Endothelial cell of umbilical vein (primary cell): ENCODE measurements around the gene SULF2. TPM values are rescaled to one million over a fixed set of nuclear protein-coding genes. Genes with fewer than 3 reads are reported as not detected.

Experiments
- BruUV-seq: library from RNA; stranded (reverse); fragments of 400-500 nt; replicated peaks from 2 replicates; lab custom pipeline; 2021; lab: Mats Ljungman, UMichigan
- CTCF ChIA-PET: fragments of 300-600, 350-600 bp; sonication (Branson Sonifier 250); formaldehyde crosslinking; loops from one replicate; lab custom pipeline; 2021; ENCODE audit warnings: antibody characterized with exemption, inconsistent platforms; lab: Charles Lee
- POLR2A ChIA-PET: fragments of 300-600, 350-600 bp; sonication (Branson Sonifier 250); formaldehyde crosslinking; loops from one replicate; lab custom pipeline; 2021; ENCODE audit warnings: antibody characterized with exemption, inconsistent platforms; lab: Charles Lee
- DNase-seq: peaks from one replicate; pipeline ENCODE4 v3.0.0-alpha.2; 2011; ENCODE audit warnings: low read depth, low spot score
- FAIRE-seq: peaks from 2 replicates; lab custom pipeline; 2011; peaks lifted over from hg19 to GRCh38; lab: Jason Lieb, UNC
- H2AFZ ChIP-seq: 2 replicates; pipeline ENCODE4 v1.6.0; 2012; ENCODE audit warnings: low read depth, low read length, control low read depth, inconsistent platforms
- H3K27ac ChIP-seq: 2 replicates; pipeline ENCODE4 v1.5.1; 2011; ENCODE audit warnings: low read depth, mild to moderate bottlenecking, control low read depth, low read length, moderate library complexity; ENCODE audit not compliant: insufficient read depth
- H3K27me3 ChIP-seq, 2 experiments: 2 replicates each; pipeline versions ENCODE4 v1.6.0 to v1.6.1; 2011; ENCODE audit warnings: low read length in 2 of 2, mixed read lengths in 1 of 2; ENCODE audit not compliant: control insufficient read depth in 2 of 2, insufficient read depth in 2 of 2
- H3K36me3 ChIP-seq, 2 experiments: 2 replicates in 1 of 2; 3 replicates in 1 of 2; pipeline ENCODE4 v1.5.1; 2011; ENCODE audit warnings: low read length in 2 of 2, mild to moderate bottlenecking in 1 of 2, moderate library complexity in 1 of 2; ENCODE audit not compliant: control insufficient read depth in 2 of 2, insufficient read depth in 2 of 2; ENCODE audit errors: extremely low read depth in 1 of 2
- H3K4me1 ChIP-seq: 3 replicates; pipeline ENCODE4 v1.5.1; 2011; ENCODE audit warnings: mild to moderate bottlenecking, low read length; ENCODE audit not compliant: control insufficient read depth, insufficient read depth; ENCODE audit errors: extremely low read depth
- H3K4me2 ChIP-seq: 2 replicates; pipeline ENCODE4 v1.6.1; 2011; ENCODE audit warnings: low read length, control low read depth, mixed read lengths; ENCODE audit not compliant: insufficient read depth
- H3K4me3 ChIP-seq, 3 experiments: fragments of 200-600 bp in 1 of 3; sonication (generic), shearing (Covaris generic) in 1 of 3; replicated peaks in 1 of 3; 2 replicates each; pipeline ENCODE4 v1.5.1; 2011 to 2016; ENCODE audit warnings: control low read depth in 3 of 3, low read length in 3 of 3, mild to moderate bottlenecking in 2 of 3, inconsistent platforms in 1 of 3, low read depth in 1 of 3, moderate library complexity in 1 of 3; ENCODE audit not compliant: insufficient read depth in 1 of 3
- H3K79me2 ChIP-seq: 2 replicates; pipeline ENCODE4 v1.6.0; 2012; ENCODE audit warnings: low read length, inconsistent platforms; ENCODE audit not compliant: control insufficient read depth, insufficient read depth
- H3K9ac ChIP-seq: replicated peaks from 2 replicates; pipeline ENCODE3; 2011; ENCODE audit warnings: low read length, control low read depth; ENCODE audit not compliant: insufficient read depth; ENCODE audit errors: extremely low read depth
- H3K9me1 ChIP-seq: replicated peaks from 3 replicates; pipeline ENCODE4 v1.6.0; 2011; ENCODE audit warnings: mild to moderate bottlenecking, low read length; ENCODE audit not compliant: control insufficient read depth, insufficient read depth; ENCODE audit errors: extremely low read depth
- H3K9me3 ChIP-seq: replicated peaks from 2 replicates; pipeline ENCODE4 v1.5.1; 2012; ENCODE audit warnings: low read length, inconsistent platforms; ENCODE audit not compliant: control insufficient read depth, insufficient read depth
- H4K20me1 ChIP-seq: replicated peaks from 2 replicates; pipeline ENCODE3; 2011; ENCODE audit warnings: mild to moderate bottlenecking, low read length; ENCODE audit not compliant: control insufficient read depth, insufficient read depth; ENCODE audit errors: extremely low read depth
- EZH2 ChIP-seq: IDR thresholded peaks from 2 replicates; pipeline ENCODE4 v1.6.1; 2012; ENCODE audit warnings: borderline replicate concordance, low read depth, mild to moderate bottlenecking, moderate library complexity, low read length, inconsistent platforms; ENCODE audit not compliant: severe bottlenecking
- FOS ChIP-seq: IDR thresholded peaks from 2 replicates; pipeline ENCODE4 v1.6.1; 2011; ENCODE audit warnings: mild to moderate bottlenecking, low read length, moderate library complexity, borderline replicate concordance; ENCODE audit not compliant: insufficient read depth
- GATA2 ChIP-seq: IDR thresholded peaks from 2 replicates; pipeline ENCODE4 v1.7.0; 2011; ENCODE audit warnings: low read depth, mild to moderate bottlenecking, moderate library complexity, mixed read lengths, low read length; ENCODE audit not compliant: insufficient read length, insufficient read depth
- dilution Hi-C: fragments of 300-500 bp; cut with MboI; formaldehyde crosslinking; loops from one replicate; pipeline ENCODE4 v1.15.0; 2019; ENCODE audit warnings: low sequenced_read_pairs; ENCODE audit not compliant: extremely low pct_ligation_motif_present
- intact Hi-C: fragments of 100-400 bp; cut with micrococcal nuclease; formaldehyde crosslinking; loops from one replicate; pipeline ENCODE4 v1.10.0; 2022
- polyA plus RNA-seq, 4 experiments: library from polyadenylated mRNA; depleted of rRNA in 3 of 4; stranded (reverse) in 3 of 4; unstranded in 1 of 4; fragments of >200 nt; gene quantifications; 2 replicates each; pipeline versions ENCODE4 v1.2.1 to v1.2.3, GENCODE V29; 2011 to 2012; ENCODE audit warnings: missing spikeins in 1 of 4
- small RNA-seq: library from RNA; depleted of rRNA; stranded (forward); fragments of <200 nt; gene quantifications from one replicate; pipeline ENCODE3, GENCODE V24; 2012; ENCODE audit warnings: low replicate concordance, low read depth; ENCODE audit not compliant: insufficient read depth, insufficient read length
- total RNA-seq: library from RNA; stranded (reverse); gene quantifications from 2 replicates; pipeline ENCODE4 v1.2.3, GENCODE V29; 2021
- TF ChIP-seq, protein P1 (sequence below), 2 donors: IDR thresholded peaks; 1 replicate in 1 of 2; 2 replicates in 1 of 2; pipeline ENCODE4 v1.5.1; 2011; ENCODE audit warnings: low read length in 2 of 2, mild to moderate bottlenecking in 2 of 2, moderate library complexity in 2 of 2, control low read depth in 1 of 2, inconsistent platforms in 1 of 2, low read depth in 1 of 2; ENCODE audit not compliant: insufficient read depth in 1 of 2; ENCODE audit errors: extremely low read depth in 1 of 2
- TF ChIP-seq, protein P2 (sequence below): IDR thresholded peaks from 2 replicates; pipeline ENCODE4 v1.6.1; 2011; ENCODE audit not compliant: insufficient read depth, insufficient read length

SULF2 gene
- total and polyA plus RNA-seq, 2 donors (not counting 3 experiments of a cell fraction or from before 2014, with no cell fraction given), result 58.5 to 160 TPM

DNA sequence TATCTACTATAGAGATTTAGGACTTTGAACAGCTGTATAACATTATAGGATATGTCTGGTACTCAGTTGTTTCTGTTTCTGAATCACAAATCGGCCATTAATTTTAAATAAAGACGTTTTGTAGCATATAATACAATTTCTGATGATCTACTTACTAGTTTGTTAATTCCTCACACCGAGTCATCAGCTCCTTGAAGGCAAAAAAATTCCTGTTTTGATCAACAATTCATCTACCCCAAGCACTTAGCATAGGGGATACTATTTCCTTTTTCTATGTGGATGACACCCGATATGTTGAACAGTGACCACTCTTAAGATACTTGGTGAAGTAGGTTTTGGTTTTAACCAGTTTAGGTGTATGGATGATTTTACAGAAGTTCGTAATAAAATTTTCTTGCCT is 176.3 kb downstream of the SULF2 start:
- Histone ChIP-seq H3K4me1 (peaks cover 41% of the 10 kb centered on the region), H3K36me3 (no peaks in the 10 kb centered on the region), H3K9ac (no peak overlapping the region), H4K20me1 (no peaks in the 10 kb centered on the region), H3K4me3 (no peak overlapping the region), H3K9me1 (no peaks in the 10 kb centered on the region), H3K27me3 (no peaks in the 10 kb centered on the region), H3K4me2 (no peak overlapping the region), H3K27ac (no peak overlapping the region), H2AFZ (no peak overlapping the region), H3K79me2 (peaks cover 31% of the 10 kb centered on the region), H3K9me3 (no peaks in the 10 kb centered on the region)
- DNase-seq (no peak), FAIRE-seq (no peak)
- TF ChIP-seq FOS, result no peak
- TF ChIP-seq EZH2, result no peak
- TF ChIP-seq, protein P1, sequence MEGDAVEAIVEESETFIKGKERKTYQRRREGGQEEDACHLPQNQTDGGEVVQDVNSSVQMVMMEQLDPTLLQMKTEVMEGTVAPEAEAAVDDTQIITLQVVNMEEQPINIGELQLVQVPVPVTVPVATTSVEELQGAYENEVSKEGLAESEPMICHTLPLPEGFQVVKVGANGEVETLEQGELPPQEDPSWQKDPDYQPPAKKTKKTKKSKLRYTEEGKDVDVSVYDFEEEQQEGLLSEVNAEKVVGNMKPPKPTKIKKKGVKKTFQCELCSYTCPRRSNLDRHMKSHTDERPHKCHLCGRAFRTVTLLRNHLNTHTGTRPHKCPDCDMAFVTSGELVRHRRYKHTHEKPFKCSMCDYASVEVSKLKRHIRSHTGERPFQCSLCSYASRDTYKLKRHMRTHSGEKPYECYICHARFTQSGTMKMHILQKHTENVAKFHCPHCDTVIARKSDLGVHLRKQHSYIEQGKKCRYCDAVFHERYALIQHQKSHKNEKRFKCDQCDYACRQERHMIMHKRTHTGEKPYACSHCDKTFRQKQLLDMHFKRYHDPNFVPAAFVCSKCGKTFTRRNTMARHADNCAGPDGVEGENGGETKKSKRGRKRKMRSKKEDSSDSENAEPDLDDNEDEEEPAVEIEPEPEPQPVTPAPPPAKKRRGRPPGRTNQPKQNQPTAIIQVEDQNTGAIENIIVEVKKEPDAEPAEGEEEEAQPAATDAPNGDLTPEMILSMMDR (IDR thresholded peaks at IDR 0.05; ENCODE audit: extremely low read depth in 1 of 2, insufficient read depth in 1 of 2, low read depth in 1 of 2, low read length in 2 of 2), result no peak
- TF ChIP-seq GATA2, result no peak
- TF ChIP-seq, protein P2, sequence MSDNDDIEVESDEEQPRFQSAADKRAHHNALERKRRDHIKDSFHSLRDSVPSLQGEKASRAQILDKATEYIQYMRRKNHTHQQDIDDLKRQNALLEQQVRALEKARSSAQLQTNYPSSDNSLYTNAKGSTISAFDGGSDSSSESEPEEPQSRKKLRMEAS, result no peak
- POLR2A ChIA-PET, result no interaction called here
- dilution Hi-C loops (no loop called here), intact Hi-C loops (no loop called here)
- CTCF ChIA-PET, result interaction anchor here (0.8 to 5.8 kb wide), 8 partner anchors 9 to 413 kb away, joined by 3 to 46 read pairs (median 5); partner anchors contain the start of gene NCOA3
- no TSS peak for BruUV-seq

Small RNA genes within 50 kb of the gene (small RNA-seq; reads per million reads assigned to genes)
- not detected for gene RNU7-173P
